HG03139 (cell line): ENCODE results near the gene LATS1.
"Not testable (repeated sequence)": the region's sequence is repeated elsewhere in the genome, so short reads cannot be mapped to it uniquely, and the experiment has no call there.

Source experiments
- ATAC-seq: cut with Tn5 transposase; IDR thresholded peaks from one replicate; pipeline ENCODE4 v1.9.1; 2021; ENCODE audit not compliant: unreplicated experiment

LATS1 gene

GRCh38 chr6:149717588-149718458 is at the start of gene LATS1:
LATS1 (minus strand) TSS chr6:149718101; CDS start chr6:149702126, 15,975 bp downstream.
- ATAC-seq: peak; percentile 83

DNA sequence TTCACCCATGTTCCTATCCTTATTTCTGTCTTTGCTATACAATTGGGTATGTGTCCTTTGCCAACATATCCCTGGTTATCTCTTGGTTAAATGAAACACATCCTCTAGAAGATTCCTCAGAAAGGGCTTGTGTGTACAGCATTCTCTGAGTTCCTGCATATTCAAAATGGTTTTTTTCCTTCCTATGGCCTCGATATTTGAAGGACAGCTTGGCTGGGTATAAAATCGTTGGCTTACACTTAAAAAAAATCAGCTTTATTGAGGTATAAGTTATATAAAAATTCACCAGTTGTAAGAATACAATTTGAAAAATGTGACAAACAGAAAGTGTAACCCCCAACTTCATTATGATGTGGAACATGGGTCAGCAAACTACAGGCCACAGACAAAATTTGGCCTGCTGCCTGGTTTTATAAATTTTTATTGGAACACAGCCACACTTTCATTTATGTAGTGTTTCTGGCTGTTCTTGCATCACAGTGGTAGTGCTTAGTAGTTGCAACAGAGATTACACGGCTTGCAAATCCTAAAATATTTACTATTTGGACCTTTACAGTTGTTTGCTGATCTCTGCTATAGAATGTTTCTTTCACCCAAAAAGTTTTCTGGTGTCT is 48.4 kb upstream of the LATS1 start:
- no peak for ATAC-seq

GRCh38 chr6:149763866-149764265 is 46.0 kb upstream of the LATS1 start:
- no peak for ATAC-seq

DNA sequence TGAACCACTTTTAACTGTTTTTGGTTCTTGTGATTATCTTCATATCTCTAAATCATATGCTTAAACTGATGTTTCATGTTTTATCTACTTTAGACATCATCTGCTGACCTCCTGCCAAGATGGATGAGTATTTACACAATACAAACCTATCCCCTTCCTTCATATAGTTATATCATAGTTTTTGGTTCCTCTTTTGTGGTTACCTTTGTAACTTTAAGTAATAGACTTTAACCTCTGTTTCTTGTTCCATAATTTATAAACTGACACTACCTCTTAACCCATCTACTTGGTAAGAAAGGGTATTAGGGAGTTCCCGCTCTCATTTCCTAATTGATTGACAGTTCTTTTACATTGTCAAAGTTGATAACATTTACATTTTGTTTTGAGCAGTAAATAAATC is 43.5 kb upstream of the LATS1 start:
- peak; percentile 97 for ATAC-seq

DNA sequence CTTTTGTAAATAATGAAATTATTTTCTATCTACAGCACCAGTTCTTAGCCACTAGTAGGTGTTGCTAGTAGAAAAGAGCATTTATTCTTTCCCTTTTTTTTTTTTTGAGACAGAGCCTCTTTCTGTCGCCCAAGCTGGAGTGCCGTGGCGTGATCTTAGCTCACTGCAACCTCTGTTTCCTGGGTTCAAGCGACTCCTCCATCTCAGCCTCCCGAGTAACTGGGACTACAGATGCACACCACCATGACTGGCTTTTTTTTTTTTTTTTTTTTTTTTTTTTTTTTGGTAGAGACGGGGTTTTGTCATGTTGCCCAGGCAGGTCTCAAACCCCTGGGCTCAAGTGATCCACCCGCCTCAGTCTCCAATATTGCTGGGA is 38.3 kb upstream of the LATS1 start:
- ATAC-seq: no peak

GRCh38 chr6:149755300-149756260 is 37.7 kb upstream of the LATS1 start:
- peak; percentile 80 for ATAC-seq

DNA sequence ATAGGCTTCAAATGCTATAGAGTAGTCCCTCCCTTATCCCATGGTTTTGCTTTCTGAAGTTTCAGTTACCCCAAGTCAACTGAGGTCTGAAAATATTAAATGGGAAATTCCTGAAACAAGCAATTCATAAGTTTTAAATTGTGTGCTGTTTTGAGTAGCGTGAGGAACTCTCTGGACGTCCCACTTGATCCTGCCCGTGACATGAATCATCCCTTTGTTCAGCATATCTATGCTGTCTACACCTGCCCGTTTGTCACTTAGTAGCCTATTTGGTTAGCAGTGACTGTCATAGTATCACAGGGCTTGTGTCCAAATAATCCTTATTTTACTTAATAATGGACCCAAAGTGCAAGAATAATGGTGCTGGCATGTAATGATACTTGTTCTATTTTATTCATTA is 36.6 kb upstream of the LATS1 start:
- no peak for ATAC-seq

DNA sequence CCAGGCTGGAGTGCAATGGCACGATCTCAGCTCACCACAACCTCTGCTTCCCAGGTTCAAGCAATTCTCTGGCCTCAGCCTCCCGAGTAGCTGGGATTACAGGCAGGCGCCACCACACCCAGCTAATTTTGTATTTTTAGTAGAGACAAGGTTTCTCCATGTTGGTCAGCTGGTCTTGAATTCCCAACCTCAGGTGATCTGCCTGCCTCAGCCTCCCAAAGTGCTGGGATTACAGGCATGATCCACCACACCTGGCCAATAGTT is 35.4 kb upstream of the LATS1 start:
- ATAC-seq: not testable (repeated sequence)

GRCh38 chr6:149752600-149753373 is 34.9 kb upstream of the LATS1 start:
- no peak for ATAC-seq

- not testable (repeated sequence) for ATAC-seq
Measured at GRCh38 chr6:149751920-149752319, 34.0 kb upstream of the LATS1 start.

- no peak for ATAC-seq
Measured at GRCh38 chr6:149751239-149751638, 33.3 kb upstream of the LATS1 start.

GRCh38 chr6:149750136-149750609 is 32.3 kb upstream of the LATS1 start:
- ATAC-seq: peak; percentile 25

DNA sequence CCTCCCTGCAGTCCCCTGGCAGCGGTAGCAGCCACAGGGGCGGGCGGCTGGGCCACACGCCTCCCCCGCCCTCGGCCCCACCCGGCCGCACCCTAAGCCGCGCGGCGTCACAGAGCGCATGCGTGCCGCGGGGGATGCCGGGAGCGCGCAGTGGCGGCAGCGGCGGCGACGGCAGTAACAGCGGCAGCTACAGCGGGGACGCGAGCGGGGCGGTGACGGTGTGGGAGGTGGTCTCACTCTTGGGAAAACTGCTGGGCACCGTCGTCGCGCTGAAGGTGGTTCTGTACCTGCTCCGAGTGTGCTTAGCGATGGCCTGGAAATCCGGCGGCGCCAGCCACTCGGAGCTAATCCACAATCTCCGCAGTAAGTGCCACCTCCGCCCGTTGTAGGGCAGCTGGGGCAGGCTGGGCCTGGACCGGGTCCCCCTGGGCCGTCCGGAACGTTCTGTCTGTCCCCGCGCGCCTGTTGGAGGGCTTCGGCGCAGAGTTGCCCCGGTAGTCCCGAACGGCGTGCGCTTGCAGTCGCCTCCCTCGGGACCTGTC is 31.8 kb upstream of the LATS1 start, which contains the start of gene PCMT1:
Gene PCMT1, plus strand, starts transcription at position 148 of the 542 bp plus-strand sequence. Its CDS starts 161 bp downstream, at position 309.
- peak; percentile 83 for ATAC-seq

DNA sequence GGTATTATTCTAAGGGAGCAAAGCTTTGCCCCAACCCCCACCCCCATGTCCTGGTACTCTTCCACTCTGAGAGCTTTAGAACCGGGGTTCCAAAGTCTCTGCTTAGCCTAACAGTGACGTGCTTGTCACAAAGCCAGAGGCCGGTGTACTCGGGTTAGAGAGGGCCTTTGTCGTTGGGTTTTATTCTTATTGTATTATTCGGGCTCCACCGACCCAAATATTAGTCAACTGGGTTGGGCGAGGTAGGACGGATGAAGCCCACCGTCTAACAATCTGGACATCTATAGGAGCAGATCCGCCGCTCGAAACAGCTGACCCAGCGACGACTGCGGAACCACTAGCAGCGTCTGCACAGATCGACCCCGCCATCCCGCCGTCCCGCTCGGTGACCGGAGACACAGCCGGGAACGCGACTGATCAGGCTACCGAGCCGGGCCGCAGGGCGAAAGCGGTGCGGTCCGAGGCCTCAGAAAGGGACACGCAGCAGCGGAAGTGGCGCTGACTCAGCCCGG is 31.2 kb upstream of the LATS1 start:
- not testable (repeated sequence) for ATAC-seq

DNA sequence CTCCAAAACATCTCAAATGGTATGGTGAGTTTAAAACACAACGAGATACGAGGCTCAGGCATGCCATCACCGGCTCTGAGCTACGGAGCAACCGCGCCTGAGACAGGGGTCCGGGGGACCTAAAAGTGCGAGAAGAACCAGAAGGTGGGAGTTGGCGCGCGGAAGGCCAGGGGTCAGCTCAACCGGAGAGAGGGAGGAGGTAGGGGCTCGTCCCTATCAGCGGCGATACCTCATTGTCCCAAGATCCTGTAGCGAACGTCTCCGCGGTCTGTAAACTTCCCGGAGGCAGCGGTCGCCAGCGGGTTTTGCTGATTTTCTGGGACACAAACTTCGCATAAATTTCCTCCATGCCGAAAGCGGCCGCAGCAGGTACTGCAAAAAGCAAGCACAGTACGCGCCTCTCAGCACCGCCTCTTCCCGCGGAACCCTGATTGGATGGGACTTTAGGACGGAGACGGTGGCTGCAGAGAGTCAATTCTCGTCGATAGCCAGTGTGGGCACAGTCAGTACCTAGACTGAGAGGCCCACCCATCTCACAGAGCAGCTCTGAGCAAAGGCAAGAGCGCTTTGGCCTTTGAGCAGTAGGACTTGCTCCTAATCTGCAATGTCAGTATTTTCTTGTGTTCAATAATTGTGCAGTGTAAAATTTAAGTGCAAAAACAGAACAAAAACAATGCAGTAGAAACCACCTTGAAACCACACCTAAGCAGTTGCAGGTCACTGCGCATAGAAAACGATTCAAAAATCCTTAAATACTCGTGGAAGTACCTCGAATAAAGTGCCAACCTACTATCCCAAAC is 28.4 kb upstream of the LATS1 start, which contains the start of gene NUP43:
Gene NUP43, minus strand, starts transcription at position 383 of the 800 bp plus-strand sequence. Its CDS starts 34 bp downstream, at position 349.
- peak; percentile 43 for ATAC-seq

DNA sequence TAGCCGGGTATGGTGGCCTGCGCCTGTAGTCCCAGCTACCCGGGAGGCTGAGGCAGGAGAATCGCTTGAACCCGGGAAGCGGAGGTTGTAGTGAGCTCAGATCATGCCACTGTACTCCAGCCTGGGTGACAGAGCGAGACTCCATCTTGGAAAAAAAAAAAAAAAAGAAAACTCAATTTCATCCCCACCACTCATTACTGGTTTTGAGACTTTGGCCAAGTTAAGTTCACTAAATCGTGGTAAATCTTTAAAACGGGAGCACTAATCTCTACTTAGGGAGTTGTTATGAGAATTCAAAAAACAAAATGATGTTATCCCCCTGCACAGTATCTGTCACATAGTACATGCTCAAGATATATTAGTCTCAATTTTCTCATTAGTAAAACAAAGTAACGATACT is 27.4 kb upstream of the LATS1 start:
- not testable (repeated sequence) for ATAC-seq

GRCh38 chr6:149734915-149735314 is 17.0 kb upstream of the LATS1 start:
- ATAC-seq: no peak

DNA sequence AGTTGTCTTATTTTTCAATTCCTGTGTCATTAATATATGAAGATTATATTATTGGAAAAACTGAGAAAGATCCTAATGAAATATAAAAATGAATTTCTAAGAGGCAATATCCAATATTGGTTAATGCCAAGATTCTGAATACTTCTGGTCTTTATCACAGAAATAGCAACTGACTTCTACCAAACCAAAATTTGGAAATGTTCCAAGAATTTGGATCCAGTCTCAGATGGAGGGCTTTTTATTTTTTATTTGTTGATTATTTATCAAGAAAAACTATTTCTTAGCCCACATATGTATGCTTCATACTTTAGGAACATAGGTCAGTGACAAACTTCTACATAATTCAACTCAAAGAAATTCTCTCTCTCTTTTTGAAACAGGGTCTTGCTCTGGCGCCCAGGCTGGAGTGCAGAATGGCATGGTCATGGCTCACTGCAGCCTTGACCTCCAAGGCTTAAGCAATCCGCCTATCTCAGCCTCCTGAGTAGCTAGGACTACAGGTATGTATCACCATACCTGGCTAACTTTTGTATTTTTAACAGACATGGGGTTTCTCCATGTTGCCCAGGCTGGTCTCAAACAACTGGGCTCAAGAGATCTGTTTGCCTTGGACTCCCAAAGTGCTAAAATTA is 15.3 kb upstream of the LATS1 start:
- ATAC-seq: no peak

GRCh38 chr6:149729824-149730223 is 11.9 kb upstream of the LATS1 start:
- no peak for ATAC-seq
